DMS153 treated with DMSO at 0.1 percent for 48 hours (cell line): ENCODE results near the gene COL1A2.

ENCODE experiments used
- DNase-seq: peaks from one replicate; lab custom pipeline; 2025; ENCODE audit not compliant: unreplicated experiment; lab: John Stamatoyannopoulos, UW

Gene COL1A2

GRCh38 chr7:94432817-94433216 lies 38.1 kb downstream of the COL1A2 start:
- no peak for DNase-seq

- no peak for DNase-seq
Measured at GRCh38 chr7:94433224-94433623, 38.5 kb downstream of the COL1A2 start.

GRCh38 chr7:94434042-94434441 lies 39.3 kb downstream of the COL1A2 start:
- no peak for DNase-seq

DNA sequence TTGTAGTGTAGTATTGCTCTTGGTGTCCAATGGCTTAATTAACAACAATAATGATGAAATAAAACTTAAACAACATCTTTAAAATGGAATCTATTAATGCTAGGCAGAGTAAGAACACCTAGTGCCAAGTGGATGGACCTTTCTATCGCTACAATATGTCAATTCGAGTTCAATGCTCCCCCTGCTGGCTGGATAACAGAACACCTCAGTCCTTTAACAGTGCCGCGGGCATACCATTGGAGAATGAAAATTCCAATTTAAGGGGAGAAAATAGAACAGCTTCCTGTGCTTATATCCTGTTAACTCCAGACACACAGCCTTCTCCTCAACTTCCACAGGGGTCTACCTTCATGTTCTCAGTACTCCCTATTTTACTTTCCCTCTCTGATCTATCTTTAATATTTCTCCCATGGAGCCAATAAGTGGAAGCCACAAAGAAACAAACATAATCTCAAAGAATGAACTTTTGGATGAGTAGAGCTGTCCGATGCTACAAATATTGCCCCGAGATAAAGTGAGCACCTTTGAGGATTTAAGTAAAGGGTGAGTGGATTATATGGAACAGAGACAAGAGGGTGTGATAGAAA lies 41.4 kb downstream of the COL1A2 start:
- DNase-seq, result no peak

DNA sequence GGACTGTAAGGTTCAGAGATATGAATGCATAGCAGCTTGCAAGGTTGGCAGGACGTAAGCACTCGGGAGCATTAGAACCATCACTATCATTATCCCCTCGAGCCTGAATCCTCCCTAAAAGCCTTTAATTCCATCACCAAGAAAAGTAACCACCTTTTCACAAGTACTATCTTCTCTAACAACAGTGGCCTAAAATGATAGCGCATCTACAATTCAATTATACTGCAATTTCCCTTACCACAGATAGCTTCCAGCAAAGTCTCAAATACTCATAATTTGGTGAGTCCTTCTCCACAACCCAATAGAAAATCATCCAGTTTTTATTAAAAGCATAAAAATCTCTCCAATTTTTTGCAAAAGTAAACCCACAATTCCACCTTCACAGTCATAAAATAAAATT lies 42.0 kb downstream of the COL1A2 start:
- DNase-seq, result no peak

- DNase-seq, result no peak
Measured at GRCh38 chr7:94439893-94440381, 45.2 kb downstream of the COL1A2 start.

DNA sequence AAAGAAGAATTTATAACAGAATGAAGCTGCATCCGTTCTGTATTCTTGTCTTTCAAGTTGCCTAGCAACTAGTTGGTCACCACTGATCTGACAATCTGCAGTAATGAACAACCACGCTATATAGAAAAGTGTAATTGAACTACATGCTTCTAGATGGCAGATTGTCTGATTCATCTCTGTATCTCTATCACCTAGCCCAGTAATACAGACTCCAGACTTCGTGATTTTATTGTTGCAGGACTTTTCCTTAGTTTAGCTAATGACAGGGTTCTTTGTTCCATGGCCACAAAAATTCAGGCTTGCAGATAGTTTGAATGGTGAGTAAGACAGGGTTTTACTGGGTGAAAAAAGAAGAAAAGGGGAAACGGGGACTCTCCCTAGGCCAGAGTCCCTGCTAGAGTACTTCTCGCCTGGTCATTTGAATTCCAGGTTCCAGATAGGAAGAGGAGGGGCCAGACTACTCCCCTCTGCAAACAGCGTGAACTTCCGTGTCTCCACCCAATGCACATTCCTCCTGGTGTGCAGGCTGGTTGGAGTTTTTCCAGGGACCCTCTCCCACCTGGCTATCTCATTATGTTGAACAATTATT lies 45.9 kb downstream of the COL1A2 start:
- no peak for DNase-seq

DNA sequence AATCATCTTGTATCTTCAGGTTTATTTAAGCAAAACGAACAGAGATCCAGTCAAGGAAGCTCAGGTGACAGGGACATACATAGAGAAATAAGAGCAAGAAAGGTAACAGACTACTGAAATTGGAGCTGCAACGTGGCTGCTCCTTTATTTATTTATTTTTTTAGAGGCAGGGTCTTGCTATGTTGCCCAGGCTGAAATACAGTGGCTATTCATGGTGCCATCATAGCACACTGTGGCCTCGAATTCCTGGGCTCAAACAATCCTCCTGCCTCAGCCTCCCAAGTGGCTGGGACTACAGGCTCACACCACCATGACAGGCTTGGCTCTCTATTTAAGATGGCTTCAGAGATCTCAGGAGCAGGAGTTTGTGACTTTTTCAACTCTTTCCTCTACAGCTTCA lies 46.4 kb downstream of the COL1A2 start:
- no peak for DNase-seq

- no peak for DNase-seq
Measured at GRCh38 chr7:94442639-94443038, 47.9 kb downstream of the COL1A2 start.

GRCh38 chr7:94444813-94445212 lies 50.1 kb downstream of the COL1A2 start:
- no peak for DNase-seq

DNA sequence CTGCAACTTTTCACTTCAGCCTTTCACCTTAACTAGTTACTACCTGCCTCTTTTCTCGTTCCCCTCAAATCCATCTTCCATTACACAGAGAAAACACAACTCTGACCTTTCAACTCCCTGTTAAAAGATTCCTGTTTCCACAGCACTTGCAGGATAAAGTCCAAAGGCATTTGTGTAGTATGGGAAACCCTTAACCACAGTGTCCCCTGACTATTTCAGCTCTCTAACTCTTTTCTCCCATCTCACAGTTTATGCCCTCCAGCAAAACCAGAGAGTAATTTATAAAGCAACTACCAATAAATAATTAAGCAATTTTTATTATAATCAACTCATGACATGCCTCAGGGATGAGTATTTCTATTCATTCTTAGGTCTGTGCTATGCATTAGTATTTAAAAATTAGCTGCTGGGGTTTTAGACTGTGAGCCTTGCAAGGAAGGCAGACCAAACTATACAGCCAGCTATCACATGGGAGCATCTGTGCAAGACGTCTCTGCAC lies 51.0 kb downstream of the COL1A2 start:
- DNase-seq, result no peak

GRCh38 chr7:94446308-94446707 lies 51.6 kb downstream of the COL1A2 start:
- no peak for DNase-seq

DNA sequence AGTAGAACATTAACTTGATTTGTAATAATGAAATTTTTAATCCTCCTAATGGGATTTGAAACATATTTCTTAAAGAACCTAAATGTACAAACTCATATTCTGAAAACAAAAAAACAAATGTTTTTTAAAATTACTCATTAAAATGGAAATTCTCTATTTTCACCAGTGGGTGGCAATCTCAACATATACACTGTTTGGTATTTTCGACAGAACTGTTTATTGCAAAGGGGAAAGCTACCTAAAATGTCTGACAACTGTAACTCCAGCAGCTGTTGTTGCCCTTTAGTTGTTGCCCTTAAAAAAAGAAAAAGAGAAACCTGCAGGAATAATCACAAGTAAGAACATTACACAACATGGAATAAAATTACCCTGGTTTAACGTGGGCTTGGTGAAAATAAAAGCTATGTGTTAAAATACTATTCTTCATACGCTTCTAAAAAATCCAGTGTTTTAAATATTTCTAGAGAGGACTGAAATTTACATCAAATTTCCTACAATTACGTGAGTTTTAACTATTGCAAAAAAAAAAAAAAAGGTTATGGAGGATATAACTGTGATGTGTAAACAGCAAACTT lies 54.5 kb downstream of the COL1A2 start:
- peak; percentile 40 for DNase-seq

- no peak for DNase-seq
Measured at GRCh38 chr7:94450044-94450697, 55.5 kb downstream of the COL1A2 start.

- no peak for DNase-seq
Measured at GRCh38 chr7:94451187-94451586, 56.5 kb downstream of the COL1A2 start.

GRCh38 chr7:94452239-94452638 lies 57.5 kb downstream of the COL1A2 start:
- peak; percentile 49 for DNase-seq

DNA sequence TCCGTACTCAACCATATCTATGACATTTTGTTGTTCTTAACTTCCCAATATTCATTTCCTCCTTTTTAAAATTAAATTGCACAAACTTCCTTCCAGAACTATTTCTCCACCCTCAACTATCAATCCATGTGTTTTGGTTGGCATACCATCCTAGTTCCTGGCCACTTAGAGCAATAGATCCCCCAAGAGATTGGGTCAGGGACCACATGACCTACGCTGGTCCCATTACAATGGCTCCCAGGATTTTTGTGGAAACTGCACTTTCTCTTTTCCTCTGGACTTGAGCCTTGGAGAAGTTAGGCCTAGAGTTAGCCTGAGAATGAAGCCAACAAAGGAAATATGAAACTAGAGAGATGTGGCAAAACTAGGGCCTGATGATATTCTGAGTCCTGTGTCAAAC lies 59.2 kb downstream of the COL1A2 start:
- DNase-seq, result no peak

- DNase-seq, result no peak
Measured at GRCh38 chr7:94458041-94458440, 63.3 kb downstream of the COL1A2 start.

DNA sequence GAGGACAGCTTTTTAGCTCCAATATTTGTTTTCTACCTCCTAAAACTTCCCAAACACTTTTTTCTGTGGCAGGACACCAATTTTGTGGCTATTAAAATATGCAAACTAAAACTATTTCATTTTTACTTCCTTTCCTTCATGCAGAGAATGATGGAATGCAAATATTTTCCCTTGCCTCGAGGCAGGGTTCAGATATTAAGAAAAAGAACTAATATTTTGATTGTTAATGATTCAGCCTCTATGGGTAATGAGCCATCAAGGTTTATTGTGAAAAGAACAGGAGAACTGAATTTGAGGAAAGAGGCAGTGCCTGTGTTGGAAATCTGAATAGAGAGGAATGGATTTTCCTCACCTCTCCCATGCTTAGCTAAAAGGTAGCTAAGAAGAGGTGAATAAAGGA lies 71.8 kb downstream of the COL1A2 start:
- DNase-seq, result no peak

DNA sequence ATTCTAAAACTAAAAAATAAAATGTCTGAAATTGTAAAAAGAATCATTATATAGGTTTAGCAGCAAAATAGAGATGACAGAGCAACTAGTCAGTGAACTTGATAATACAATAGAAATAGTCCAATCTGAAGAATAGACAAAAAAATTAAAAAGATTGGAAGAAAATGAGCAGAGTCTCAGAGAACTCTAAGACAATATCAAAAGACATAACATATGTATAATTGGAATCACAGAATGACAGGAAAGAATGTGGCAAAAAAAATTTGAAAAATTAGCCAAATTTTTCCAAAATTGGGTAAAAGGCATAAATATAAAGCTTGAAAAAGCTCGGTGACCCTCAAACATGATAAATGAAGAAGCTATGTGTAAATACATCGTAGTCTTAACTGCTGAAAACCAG lies 76.9 kb downstream of the COL1A2 start:
- DNase-seq, result no peak

DNA sequence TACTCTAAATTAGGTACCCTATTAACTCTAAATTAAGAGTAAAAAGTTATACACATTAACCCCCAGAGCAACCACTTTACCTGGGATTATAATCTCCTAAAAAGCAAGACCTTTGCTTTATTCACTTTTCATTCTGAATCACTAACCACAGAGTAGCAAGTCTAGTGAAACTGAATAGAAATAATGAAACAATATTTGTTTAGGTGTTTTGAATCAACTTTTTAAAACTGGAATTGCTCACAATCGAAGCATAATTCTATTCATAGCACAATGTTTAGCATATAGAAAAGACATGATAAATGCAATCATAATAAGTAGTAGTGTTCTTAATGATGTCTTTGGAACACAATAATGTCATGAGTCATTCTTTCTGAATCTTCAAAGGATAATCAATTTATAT lies 77.9 kb downstream of the COL1A2 start:
- DNase-seq, result no peak

- no peak for DNase-seq
Measured at GRCh38 chr7:94476251-94476840, 81.7 kb downstream of the COL1A2 start.
